Measurements from ENCODE around the gene SEBOX.
A peak's percentile ranks its signal among the peaks of the same experiment; 100 is the strongest.
"Not testable (repeated sequence)": the region's sequence is repeated elsewhere in the genome, so short reads cannot be mapped to it uniquely, and the experiment has no call there.

The SEBOX gene

GRCh38 chr17:28367641-28368305 lies 2.8 kb upstream of the SEBOX start:
- DNase-seq, result no peak

- DNase-seq, result no peak
Measured at GRCh38 chr17:28366605-28367004, 1.6 kb upstream of the SEBOX start.

GRCh38 chr17:28365487-28365886 lies 488 bp upstream of the SEBOX start:
- no peak for DNase-seq

GRCh38 chr17:28363776-28364650 lies 986 bp downstream of the SEBOX start:
- DNase-seq, result no peak

DNA sequence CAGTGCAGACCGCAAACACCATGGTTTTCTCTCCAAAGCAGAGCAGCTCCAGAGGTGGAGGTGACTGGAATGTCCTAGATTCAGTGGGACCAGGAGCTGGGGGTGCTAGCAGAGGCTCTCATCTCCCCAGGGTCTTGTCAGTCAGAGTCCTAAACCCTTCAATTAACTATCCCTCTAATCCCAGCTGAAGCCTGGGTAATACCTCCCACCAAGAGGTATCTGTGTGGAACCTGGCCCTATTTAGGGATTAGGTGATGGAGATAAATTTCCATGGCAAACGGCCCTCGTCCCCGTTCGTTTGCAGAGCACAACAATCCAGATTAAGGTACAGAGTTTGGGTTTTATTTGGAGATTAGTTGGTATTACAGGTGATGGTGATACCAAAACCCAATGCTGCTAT lies 1.8 kb downstream of the SEBOX start:
- no peak for DNase-seq

DNA sequence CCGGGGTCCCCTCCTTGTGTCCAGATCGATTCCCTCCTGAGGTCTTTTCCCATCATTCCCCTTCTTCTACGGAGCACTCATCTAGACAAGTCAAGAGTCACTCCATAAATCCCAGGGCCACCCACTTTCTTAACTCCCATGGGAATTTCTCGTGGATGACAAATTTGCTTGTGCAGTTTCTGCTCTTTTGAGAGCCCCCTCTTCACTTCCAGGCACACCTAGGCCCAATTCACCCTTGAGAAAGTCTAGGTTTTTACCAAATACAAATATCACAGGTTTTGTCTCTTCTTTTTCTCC lies 7.2 kb downstream of the SEBOX start:
- no peak for DNase-seq

GRCh38 chr17:28357061-28357900 lies 7.7 kb downstream of the SEBOX start, which contains the start of gene POLDIP2:
Gene POLDIP2 (minus strand): TSS chr17:28357527. CDS start chr17:28357448, 79 bp downstream.
- DNase-seq, result peak; percentile 98

DNA sequence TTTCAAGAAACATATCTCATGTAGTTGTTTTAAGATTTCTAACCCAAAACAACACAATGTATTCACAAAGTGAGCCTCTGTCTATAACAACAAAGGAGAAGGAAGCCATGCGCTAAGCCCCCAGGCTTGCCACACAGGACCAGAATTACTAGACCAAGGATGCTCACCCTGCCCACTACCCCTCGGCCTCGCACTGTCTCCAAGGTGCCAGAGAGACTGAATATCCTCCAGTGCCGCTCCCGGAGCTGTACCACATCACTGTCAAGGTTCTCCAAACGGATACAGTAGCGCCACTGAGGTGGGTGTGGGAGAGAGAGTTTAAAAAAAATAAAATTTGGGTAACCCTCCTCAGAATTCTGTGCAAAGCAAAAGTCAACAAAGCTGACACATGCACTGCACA lies 14.7 kb downstream of the SEBOX start:
- DNase-seq, result no peak

DNA sequence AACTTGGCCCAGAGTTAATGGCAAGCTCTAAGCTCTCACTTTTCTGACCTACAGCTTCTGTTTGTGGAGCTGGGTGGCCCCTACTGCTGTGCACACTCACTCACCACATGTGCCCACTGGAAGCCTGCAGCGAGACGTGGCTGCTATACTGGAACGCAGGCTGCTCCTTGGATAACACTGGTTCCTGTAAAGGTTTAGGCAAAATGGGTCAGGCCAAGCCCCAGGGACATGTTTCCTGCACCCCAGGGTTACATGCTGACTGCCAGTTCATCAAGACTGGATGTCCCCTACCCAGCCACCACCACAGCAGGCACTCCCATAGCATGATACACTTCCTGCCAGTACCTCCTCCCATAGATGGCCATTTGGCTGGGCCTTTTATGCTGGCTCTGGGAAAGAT lies 16.0 kb downstream of the SEBOX start:
- DNase-seq, result no peak

- no peak for DNase-seq
Measured at GRCh38 chr17:28347261-28347891, 17.6 kb downstream of the SEBOX start.

DNA sequence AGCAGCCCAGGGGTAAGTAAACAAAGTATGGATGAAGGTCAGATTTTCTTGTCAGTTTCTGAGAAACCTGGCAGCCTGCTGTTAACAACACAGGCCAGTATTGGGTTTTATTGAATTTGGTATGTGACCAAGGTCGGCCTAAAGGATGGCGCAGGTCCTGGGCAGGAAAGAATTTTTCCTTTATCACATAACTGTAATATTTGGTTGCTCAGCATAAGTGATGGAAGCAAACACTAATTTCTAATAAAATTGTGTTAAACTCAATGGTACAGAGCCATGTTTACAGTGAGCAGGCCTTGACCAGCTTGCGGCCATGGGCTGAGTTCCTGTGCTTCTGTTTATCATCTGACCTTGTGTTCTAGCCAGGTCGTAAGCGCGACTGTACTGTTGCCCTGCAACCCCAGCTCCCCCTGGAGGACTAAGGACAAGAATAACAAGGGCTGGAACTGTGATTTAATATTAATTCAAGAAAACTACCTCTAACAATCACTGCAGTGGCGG lies 18.2 kb downstream of the SEBOX start:
- no peak for DNase-seq

GRCh38 chr17:28346199-28346580 lies 18.8 kb downstream of the SEBOX start:
- no peak for DNase-seq

- DNase-seq, result no peak
Measured at GRCh38 chr17:28345419-28346198, 19.4 kb downstream of the SEBOX start.

- DNase-seq, result no peak
Measured at GRCh38 chr17:28344435-28344901, 20.5 kb downstream of the SEBOX start.

DNA sequence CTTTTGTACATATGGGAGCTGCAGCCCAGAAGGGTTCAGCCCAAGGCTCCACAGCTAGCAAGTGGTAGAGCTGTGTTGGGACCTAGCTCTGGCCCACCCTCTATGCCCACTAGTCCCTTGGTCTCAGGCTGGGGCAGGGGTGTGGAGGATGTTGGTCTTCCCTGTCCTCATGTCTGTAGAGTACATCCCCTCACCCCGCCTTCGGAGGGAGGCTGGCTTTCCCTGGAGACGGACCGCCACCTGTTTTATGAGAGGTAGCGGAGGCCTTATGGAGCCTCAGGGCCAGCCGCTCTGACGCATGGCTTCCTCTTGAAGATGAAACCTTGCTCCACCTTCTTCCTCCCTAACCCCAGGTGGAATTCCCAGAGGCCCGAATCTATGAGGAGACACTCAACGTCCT lies 21.0 kb downstream of the SEBOX start:
- DNase-seq, result no peak

GRCh38 chr17:28343491-28343932 lies 21.5 kb downstream of the SEBOX start:
- no peak for DNase-seq

GRCh38 chr17:28342313-28342712 lies 22.7 kb downstream of the SEBOX start:
- DNase-seq, result no peak

DNA sequence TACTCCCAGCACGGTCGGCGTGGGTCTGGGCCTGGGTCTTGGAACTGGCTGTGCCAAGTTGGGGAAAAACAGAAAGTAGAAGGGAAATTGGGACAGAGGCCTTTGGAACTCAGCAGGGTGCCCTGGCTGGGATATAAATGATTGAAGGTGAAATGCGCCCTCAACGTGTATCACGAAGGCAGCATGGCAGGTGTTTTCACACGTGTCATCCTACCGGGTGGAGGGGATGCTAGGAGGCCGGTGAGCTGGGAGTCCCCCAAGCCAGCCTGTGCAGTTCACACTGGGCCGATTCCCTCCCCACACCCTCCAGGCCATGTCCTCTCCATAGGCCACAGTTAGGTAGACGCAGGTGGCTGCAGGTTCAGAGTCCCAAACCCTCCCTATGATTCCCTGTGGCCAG lies 23.5 kb downstream of the SEBOX start:
- DNase-seq, result no peak

- no peak for DNase-seq
Measured at GRCh38 chr17:28340374-28340773, 24.6 kb downstream of the SEBOX start.

DNA sequence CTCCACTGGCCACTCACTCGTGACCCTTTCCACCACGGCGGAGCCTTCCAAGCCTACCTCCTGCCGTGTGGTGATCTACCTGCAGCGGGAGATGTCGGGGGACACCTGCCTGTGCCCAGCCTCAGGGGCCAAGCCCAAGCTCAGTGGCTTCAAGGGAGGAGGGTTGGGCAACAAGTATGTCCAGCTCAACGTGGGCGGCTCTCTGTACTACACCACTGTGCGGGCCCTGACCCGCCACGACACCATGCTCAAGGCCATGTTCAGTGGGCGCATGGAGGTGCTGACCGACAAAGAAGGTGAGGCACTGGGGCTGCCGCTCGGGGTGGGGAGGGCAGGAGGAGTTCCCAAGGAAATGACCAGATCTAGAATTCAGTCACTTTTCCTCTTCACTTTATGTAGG lies 25.6 kb downstream of the SEBOX start:
- no peak for DNase-seq

DNA sequence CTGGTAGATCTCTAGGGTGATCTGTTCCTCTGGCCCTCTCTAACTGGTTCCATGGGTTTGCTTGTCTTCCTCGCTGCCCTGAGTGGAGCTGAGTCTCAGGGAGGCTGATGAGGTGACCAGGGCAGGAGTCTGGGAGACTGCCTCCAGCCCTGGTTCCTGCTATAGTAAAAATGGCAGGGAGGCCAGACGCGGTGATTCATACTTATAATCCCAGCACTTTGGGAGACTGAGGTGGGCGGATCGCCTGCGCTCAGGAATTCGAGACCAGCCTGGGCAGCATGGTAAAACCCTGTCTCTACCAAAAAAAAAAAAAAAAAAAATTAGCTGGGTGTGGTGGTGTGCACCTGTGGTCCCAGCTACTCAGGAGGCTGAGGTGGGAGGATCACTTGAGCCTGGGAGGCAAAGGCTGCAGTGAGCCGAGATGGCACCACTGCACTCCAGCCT lies 26.2 kb downstream of the SEBOX start:
- DNase-seq, result not testable (repeated sequence)
